ENCODE results near the gene TMEM163. TPM values are rescaled to one million over a fixed set of nuclear protein-coding genes. Genes with fewer than 3 reads are reported as not detected.

TMEM163 gene
- polyA plus RNA-seq, 1 experiment = not detected

DNA sequence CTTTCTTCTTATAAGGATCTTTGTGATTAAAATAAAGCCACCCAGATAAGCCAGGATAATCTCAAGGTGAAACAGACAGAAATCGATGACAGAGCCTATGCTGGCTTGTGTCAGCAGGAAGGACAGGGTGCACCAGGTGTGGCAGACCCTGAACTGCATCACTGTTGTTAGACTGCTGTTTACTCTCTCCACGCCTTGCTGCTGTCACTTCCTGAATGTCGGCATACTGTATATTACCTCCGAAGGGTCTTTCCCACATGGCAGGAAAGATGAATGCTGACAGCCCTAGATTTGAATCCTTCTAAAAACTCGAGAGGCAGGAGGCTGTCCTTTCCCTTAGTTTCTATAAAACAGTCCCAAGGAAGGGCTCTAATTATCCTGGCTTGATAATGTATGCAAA lies 18.9 kb upstream of the TMEM163 start:
- Histone ChIP-seq H3K27me3 (ENCODE audit: control insufficient read depth, insufficient read depth, low read length) (peaks cover 2% of the 10 kb centered on the region), H3K27ac (ENCODE audit: low read depth, low read length) (no peak overlapping the region), H3K4me3 (ENCODE audit: low read depth, low read length) (no peak overlapping the region), H3K9me3 (ENCODE audit: control insufficient read depth, insufficient read depth, low read length) (no peaks in the 10 kb centered on the region)
- no peak for DNase-seq (ENCODE audit: low read depth, low spot score)
- TF ChIP-seq, protein P1, sequence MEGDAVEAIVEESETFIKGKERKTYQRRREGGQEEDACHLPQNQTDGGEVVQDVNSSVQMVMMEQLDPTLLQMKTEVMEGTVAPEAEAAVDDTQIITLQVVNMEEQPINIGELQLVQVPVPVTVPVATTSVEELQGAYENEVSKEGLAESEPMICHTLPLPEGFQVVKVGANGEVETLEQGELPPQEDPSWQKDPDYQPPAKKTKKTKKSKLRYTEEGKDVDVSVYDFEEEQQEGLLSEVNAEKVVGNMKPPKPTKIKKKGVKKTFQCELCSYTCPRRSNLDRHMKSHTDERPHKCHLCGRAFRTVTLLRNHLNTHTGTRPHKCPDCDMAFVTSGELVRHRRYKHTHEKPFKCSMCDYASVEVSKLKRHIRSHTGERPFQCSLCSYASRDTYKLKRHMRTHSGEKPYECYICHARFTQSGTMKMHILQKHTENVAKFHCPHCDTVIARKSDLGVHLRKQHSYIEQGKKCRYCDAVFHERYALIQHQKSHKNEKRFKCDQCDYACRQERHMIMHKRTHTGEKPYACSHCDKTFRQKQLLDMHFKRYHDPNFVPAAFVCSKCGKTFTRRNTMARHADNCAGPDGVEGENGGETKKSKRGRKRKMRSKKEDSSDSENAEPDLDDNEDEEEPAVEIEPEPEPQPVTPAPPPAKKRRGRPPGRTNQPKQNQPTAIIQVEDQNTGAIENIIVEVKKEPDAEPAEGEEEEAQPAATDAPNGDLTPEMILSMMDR (IDR thresholded peaks at IDR 0.05; ENCODE audit: low read depth, low read length) = no peak
- CTCF ChIA-PET = no interaction called here
- POLR2A ChIA-PET = no interaction called here

DNA sequence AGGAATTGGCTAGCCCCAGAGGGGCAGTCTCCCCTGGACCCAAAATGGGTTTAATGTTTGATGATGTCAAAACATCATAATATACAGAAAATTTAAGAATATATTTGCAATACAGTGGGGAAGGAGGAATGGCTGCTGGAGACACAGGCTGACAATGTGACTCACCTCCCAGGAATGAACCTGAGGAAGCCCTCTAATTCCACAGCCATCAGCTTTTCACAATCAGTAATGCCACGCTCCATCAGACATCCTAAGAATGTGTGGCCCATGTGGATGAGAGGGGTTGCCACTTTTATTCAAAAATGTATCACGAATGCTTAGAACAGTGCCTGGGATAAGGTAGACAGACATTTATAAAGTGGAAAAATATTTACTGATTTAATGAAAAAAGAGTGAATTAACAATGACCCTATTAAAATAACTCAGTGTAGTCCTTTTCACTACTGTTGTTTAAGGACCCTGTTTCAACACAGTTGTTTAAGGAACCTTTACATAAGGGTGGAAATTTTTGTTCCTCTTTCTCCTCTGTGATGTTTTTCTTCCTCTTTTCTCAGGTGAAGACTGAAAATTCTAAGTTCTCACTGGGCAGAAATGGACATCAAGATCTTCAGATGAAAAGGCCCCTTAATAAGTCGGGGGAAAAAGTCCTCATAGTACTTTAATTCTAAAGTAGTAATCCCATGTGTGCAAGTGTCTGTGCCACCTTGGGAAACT lies 17.5 kb upstream of the TMEM163 start:
- Histone ChIP-seq H3K27me3 (ENCODE audit: control insufficient read depth, insufficient read depth, low read length) (peaks cover 2% of the 10 kb centered on the region), H3K27ac (ENCODE audit: low read depth, low read length) (no peak overlapping the region), H3K4me3 (ENCODE audit: low read depth, low read length) (no peak overlapping the region), H3K9me3 (ENCODE audit: control insufficient read depth, insufficient read depth, low read length) (no peaks in the 10 kb centered on the region)
- POLR2A ChIA-PET = no interaction called here
- TF ChIP-seq, protein P1 (IDR thresholded peaks at IDR 0.05; ENCODE audit: low read depth, low read length) = no peak
- DNase-seq (ENCODE audit: low read depth, low spot score) = no peak
- CTCF ChIA-PET = no interaction called here

DNA sequence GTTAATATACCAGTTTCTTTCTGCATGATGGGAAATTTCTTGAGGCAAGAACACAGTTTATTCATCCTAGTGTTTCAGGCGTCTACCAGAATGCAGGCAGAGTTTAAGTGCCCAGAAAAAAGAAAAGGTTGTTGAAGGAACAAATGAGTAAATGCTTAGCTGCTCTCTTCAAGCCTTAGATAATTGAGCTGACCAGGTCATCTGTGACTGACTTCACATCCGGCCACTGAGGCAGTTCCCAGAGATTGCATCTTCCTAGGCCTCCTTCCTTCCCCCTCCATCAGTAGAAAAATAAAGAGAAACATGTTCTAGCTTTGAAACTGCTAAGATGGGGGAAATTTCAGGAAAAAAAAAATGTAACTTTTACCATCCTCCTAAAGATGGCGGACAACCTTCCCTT lies 9.4 kb upstream of the TMEM163 start:
- H3K27me3 ChIP-seq (ENCODE audit: control insufficient read depth, insufficient read depth, low read length) = peaks cover 2% of the 10 kb centered on the region
- POLR2A ChIA-PET = no interaction called here
- CTCF ChIA-PET = no interaction called here
- H3K4me3 ChIP-seq (ENCODE audit: low read depth, low read length) = no peak overlapping the region
- DNase-seq (ENCODE audit: low read depth, low spot score) = no peak
- no peak overlapping the region for H3K27ac ChIP-seq (ENCODE audit: low read depth, low read length)
- TF ChIP-seq, protein P1 (IDR thresholded peaks at IDR 0.05; ENCODE audit: low read depth, low read length) = no peak
- H3K9me3 ChIP-seq (ENCODE audit: control insufficient read depth, insufficient read depth, low read length) = no peaks in the 10 kb centered on the region

DNA sequence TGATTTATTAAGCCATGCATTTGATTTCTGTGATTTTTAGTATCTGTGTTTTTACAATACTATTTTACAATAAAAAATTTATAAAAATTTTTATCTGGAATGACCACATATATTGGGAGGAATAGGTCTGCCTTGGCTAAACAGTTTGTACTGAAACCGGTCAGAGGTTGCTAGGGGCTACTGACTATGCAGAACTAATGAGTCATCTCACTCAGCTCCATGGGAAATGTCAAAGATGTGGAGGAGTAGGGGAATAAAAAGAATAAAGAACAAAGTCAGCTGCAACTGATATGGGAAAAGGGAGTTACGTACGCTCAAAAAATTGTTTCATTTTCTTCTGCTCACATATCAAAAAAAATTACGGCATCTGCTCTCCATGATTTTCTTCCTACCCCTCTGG lies 8.6 kb upstream of the TMEM163 start:
- ChIA-PET POLR2A (no interaction called here), CTCF (no interaction called here)
- no peak overlapping the region for H3K27ac ChIP-seq (ENCODE audit: low read depth, low read length)
- TF ChIP-seq, protein P1 (IDR thresholded peaks at IDR 0.05; ENCODE audit: low read depth, low read length) = no peak
- DNase-seq (ENCODE audit: low read depth, low spot score) = no peak
- H3K9me3 ChIP-seq (ENCODE audit: control insufficient read depth, insufficient read depth, low read length) = no peaks in the 10 kb centered on the region
- H3K27me3 ChIP-seq (ENCODE audit: control insufficient read depth, insufficient read depth, low read length) = peaks cover 2% of the 10 kb centered on the region
- H3K4me3 ChIP-seq (ENCODE audit: low read depth, low read length) = no peak overlapping the region

DNA sequence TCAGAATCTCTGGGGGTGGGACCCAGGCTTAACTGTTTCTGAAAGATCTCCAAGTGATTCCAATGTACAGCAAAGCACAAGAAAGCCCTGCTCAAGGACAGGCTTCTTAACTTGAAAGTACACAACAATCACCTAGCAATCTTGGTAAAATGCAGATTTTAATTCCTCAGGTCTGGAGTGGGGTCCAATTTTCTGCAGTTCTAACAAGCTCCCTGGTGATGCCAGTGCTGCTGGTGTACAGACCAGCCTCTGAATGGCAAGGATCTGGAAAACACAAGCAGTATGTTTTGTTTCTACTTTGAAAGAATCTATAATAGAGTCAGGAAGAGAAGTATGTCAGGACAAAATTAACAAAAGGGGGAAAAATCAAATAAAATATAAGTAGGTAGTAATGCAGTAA lies 7.8 kb upstream of the TMEM163 start:
- H3K27me3 ChIP-seq (ENCODE audit: control insufficient read depth, insufficient read depth, low read length) = peaks cover 6% of the 10 kb centered on the region
- TF ChIP-seq, protein P1 (IDR thresholded peaks at IDR 0.05; ENCODE audit: low read depth, low read length) = no peak
- POLR2A ChIA-PET = no interaction called here
- no peak overlapping the region for H3K27ac ChIP-seq (ENCODE audit: low read depth, low read length)
- no peaks in the 10 kb centered on the region for H3K9me3 ChIP-seq (ENCODE audit: control insufficient read depth, insufficient read depth, low read length)
- CTCF ChIA-PET = no interaction called here
- DNase-seq (ENCODE audit: low read depth, low spot score) = no peak
- H3K4me3 ChIP-seq (ENCODE audit: low read depth, low read length) = no peak overlapping the region
